Nephron (organoid): ENCODE data around the gene SCRN1.
A peak's percentile ranks its signal among the peaks of the same experiment; 100 is the strongest.

Experiments
- H3K27ac Mint-ChIP-seq, 3 experiments: 2 replicates each; pipeline ENCODE4 v1.8.0; 2020; ENCODE audit warnings: mixed read lengths in 3 of 3, mild to moderate bottlenecking in 2 of 3, moderate library complexity in 1 of 3
- H3K27me3 Mint-ChIP-seq: 2 replicates; pipeline ENCODE4 v1.8.0; 2021; ENCODE audit warnings: low read depth, mild to moderate bottlenecking, moderate library complexity, mixed read lengths
- H3K36me3 Mint-ChIP-seq: 2 replicates; pipeline ENCODE4 v1.8.0; 2020; ENCODE audit warnings: low read depth, mixed read lengths
- H3K4me1 Mint-ChIP-seq: 2 replicates; pipeline ENCODE4 v1.8.0; 2020; ENCODE audit warnings: mixed read lengths
- H3K4me3 Mint-ChIP-seq, 3 experiments: 2 replicates each; pipeline ENCODE4 v1.8.0; 2020; ENCODE audit warnings: mild to moderate bottlenecking in 3 of 3, mixed read lengths in 3 of 3, moderate library complexity in 2 of 3
- H3K9me3 Mint-ChIP-seq: 2 replicates; pipeline ENCODE4 v1.8.0; 2020; ENCODE audit warnings: mixed read lengths
- CTCF ChIP-seq, 3 experiments: fragments of 200-600 bp; sonication (generic); IDR thresholded peaks; one replicate each; pipeline ENCODE4 v1.5.0; 2021; ENCODE audit warnings: antibody characterized with exemption in 3 of 3; ENCODE audit not compliant: unreplicated experiment in 3 of 3

The SCRN1 gene

DNA sequence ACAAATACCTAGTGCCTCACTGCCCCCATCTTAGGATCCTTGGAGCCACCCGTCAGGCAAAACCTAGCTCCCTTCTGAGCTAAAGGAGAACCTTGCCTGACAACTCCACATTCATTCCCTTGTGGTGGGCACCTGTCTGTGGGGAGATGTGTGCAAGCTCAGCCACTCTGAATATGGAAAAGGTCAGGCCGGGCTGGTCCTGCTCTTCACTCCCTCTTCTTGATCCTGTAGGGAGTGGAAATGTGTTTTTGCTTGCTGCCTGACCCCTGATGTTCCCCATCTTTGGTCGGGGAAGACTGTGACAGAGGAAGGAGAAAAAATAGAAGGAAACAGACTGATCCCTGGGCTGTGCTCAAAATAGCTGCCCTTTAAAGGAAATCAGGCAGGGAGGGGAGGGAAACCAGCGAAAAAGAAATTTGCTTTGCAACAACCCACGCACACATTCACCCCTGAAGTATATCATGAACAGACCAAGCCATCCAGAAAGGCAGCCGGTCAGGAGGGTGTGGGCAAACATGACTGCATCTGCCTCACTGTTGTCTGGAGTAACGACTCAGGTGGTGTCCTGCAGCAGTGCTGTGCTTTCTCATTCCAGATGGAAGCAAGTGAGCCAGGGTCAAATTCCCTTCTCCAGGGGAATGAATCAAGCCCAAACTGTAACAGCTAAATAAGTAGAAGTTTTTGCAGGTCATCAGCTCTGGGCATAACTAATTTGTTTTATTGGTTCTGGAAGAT lies 74.0 kb downstream of the SCRN1 start:
- peaks cover 39% of the 10 kb centered on the region for H3K36me3 Mint-ChIP-seq
- no peak overlapping the region for H3K4me3 Mint-ChIP-seq
- no peak for TF ChIP-seq CTCF (IDR thresholded peaks at IDR 0.05; ENCODE audit: unreplicated experiment in 3 of 3)
- H3K4me1 Mint-ChIP-seq, result peaks cover 12% of the 10 kb centered on the region
- H3K27ac Mint-ChIP-seq, result peak overlapping the region; percentile 5 to 84 (median 40)
- no peaks in the 10 kb centered on the region for H3K27me3 Mint-ChIP-seq
- H3K9me3 Mint-ChIP-seq, result no peaks in the 10 kb centered on the region

GRCh38 chr7:29914180-29914579 lies 75.4 kb downstream of the SCRN1 start:
- Mint-ChIP-seq H3K4me1 (peaks cover 12% of the 10 kb centered on the region), H3K36me3 (peaks cover 31% of the 10 kb centered on the region), H3K9me3 (no peaks in the 10 kb centered on the region), H3K4me3 (no peak overlapping the region), H3K27ac (no peak overlapping the region), H3K27me3 (no peaks in the 10 kb centered on the region)
- no peak for TF ChIP-seq CTCF (IDR thresholded peaks at IDR 0.05; ENCODE audit: unreplicated experiment in 3 of 3)

DNA sequence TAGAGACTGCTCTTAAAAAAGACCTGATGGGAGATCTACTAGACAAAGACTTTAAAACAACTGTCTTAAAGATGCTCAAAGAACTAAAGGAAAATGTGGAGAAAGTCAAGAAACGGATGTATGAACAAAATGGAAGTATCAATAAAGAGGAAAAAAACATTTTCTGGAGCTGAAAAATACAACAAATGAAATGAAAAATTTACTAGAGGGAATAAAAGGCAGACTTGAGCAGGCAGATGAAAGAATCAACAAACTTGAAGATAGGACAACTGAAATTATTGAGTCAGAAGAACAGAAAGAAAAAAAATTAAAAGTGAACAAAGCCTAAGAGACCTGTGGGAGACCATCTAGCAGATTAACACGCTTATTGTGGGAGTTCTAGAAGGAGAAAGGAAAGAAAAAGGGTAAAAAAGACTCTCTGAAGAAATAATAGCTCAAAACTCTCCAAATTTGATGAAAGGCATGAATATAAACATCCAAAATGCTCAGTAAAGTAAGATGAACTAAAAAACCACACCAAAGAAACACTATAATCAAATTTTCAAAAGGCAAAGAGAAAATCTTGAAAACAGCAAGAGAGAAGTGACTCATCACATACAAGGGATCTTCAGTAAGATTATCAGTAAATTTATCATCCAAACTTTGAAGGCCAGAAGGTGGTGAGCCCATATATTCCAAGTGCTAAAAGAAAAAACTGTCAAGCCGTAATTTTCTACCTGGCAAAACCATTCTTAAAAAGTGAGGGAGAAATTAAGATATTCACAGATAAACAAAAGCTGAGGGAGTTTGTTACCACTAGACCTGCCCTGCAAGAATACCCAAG lies 83.2 kb downstream of the SCRN1 start:
- no peak for TF ChIP-seq CTCF (IDR thresholded peaks at IDR 0.05; ENCODE audit: unreplicated experiment in 3 of 3)
- no peak overlapping the region for H3K4me3 Mint-ChIP-seq
- H3K27me3 Mint-ChIP-seq, result no peaks in the 10 kb centered on the region
- peaks cover 63% of the 10 kb centered on the region for H3K36me3 Mint-ChIP-seq
- H3K9me3 Mint-ChIP-seq, result peaks cover 44% of the 10 kb centered on the region
- H3K27ac Mint-ChIP-seq, result no peak overlapping the region
- H3K4me1 Mint-ChIP-seq, result no peaks in the 10 kb centered on the region

DNA sequence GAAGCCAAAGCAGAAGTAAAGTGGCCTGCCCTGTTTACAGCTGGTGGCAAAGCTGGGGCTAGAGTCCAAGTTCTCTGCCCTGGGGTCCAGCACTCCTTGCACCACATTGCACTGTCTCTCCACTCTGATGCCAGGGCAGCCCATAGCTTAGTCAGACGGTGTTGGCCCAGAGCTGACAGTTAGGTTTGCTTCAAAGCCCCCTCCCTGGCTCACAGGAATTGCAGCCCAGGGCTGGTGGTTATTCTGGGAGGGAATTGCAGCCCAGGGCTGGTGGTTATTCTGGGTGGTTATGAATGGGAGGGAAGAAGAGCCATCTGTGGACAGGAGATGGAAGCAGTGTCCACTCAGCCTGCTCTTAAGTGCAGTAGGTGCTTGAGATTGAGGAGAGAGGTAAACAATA lies 88.9 kb downstream of the SCRN1 start:
- Mint-ChIP-seq H3K9me3 (peaks cover 32% of the 10 kb centered on the region), H3K27ac (no peak overlapping the region), H3K4me3 (no peak overlapping the region), H3K36me3 (peaks cover 49% of the 10 kb centered on the region), H3K4me1 (no peaks in the 10 kb centered on the region), H3K27me3 (peaks cover 7% of the 10 kb centered on the region)
- TF ChIP-seq CTCF (IDR thresholded peaks at IDR 0.05; ENCODE audit: unreplicated experiment in 3 of 3), result no peak

- Mint-ChIP-seq H3K27me3 (peaks cover 8% of the 10 kb centered on the region), H3K36me3 (peaks cover 31% of the 10 kb centered on the region), H3K4me3 (no peak overlapping the region), H3K27ac (no peak overlapping the region), H3K9me3 (peaks cover 21% of the 10 kb centered on the region), H3K4me1 (no peaks in the 10 kb centered on the region)
- TF ChIP-seq CTCF (IDR thresholded peaks at IDR 0.05; ENCODE audit: unreplicated experiment in 3 of 3), result no peak
These were observed 91.3 kb downstream of the SCRN1 start for GRCh38 chr7:29898301-29898700.
